HCT116 (cell line): ENCODE data around the gene FMO4. TPM values are rescaled to one million over a fixed set of nuclear protein-coding genes. Genes with fewer than 3 reads are reported as not detected.

Source experiments
- ATAC-seq: fragments of 200-7000 bp; cut with Tn5 transposase; 2 replicates; pipeline ENCODE4 v1.9.1; 2020; ENCODE audit warnings: mild to moderate bottlenecking, moderate library complexity
- BruUV-seq: library from RNA; stranded (reverse); fragments of 400-500 nt; replicated peaks from 2 replicates; lab custom pipeline; 2021; lab: Mats Ljungman, UMichigan
- CTCF ChIA-PET: fragments of 300-600 bp; sonication (Branson Sonifier 250); formaldehyde crosslinking; loops from one replicate; lab custom pipeline; 2021; ENCODE audit warnings: antibody characterized with exemption; lab: Charles Lee
- POLR2A ChIA-PET: fragments of 300-600, 350-600 bp; sonication (Branson Sonifier 250); formaldehyde crosslinking; loops from one replicate; lab custom pipeline; 2021; ENCODE audit warnings: antibody characterized with exemption; lab: Charles Lee
- RAD21 ChIA-PET, 2 experiments: fragments of 300-600 bp; sonication (Branson Sonifier 250); formaldehyde crosslinking; loops; one replicate each; lab custom pipeline; 2023; ENCODE audit warnings: low total read pairs in 2 of 2; ENCODE audit not compliant: uncharacterized antibody in 2 of 2, unreplicated experiment in 2 of 2, low non-redundant PET in 1 of 2; lab: Charles Lee
- DNase-seq: peaks from one replicate; pipeline ENCODE4 v3.0.0-alpha.2; 2010; ENCODE audit warnings: low read depth, low spot score
- H2AFZ ChIP-seq: fragments of 200-600 bp; shearing (Covaris generic), sonication (generic); 2 replicates; pipeline ENCODE4 v1.6.1; 2017; ENCODE audit warnings: low read depth, mixed run types, mixed read lengths, antibody characterized with exemption, low read length; ENCODE audit not compliant: poor library complexity, severe bottlenecking
- H3K27ac ChIP-seq: 2 replicates; pipeline ENCODE4 v1.5.1; 2012; ENCODE audit warnings: low read depth, low read length
- H3K27me3 ChIP-seq: fragments of 200-600 bp; sonication (generic); 2 replicates; pipeline ENCODE4 v1.6.1; 2016; ENCODE audit warnings: mixed run types, low read length, mixed read lengths; ENCODE audit not compliant: insufficient read depth
- H3K36me3 ChIP-seq, 2 experiments: fragments of 200-500 bp in 1 of 2; fragments of 200-600 bp in 1 of 2; sonication (Bioruptor generic) in 1 of 2; sonication (generic) in 1 of 2; 2 replicates each; pipeline versions ENCODE4 v1.5.1 to v1.6.1; 2014 to 2016; ENCODE audit warnings: low read length in 2 of 2, inconsistent platforms in 1 of 2, mixed read lengths in 1 of 2, mixed run types in 1 of 2; ENCODE audit not compliant: insufficient read depth in 2 of 2, control insufficient read depth in 1 of 2
- H3K4me1 ChIP-seq, 2 experiments: fragments of 200-600 bp in 1 of 2; sonication (generic) in 1 of 2; 2 replicates each; pipeline versions ENCODE4 v1.5.1 to v1.6.1; 2012 to 2017; ENCODE audit warnings: low read length in 2 of 2, inconsistent platforms in 1 of 2, mild to moderate bottlenecking in 1 of 2, mixed read lengths in 1 of 2, mixed run types in 1 of 2, moderate library complexity in 1 of 2; ENCODE audit not compliant: insufficient read depth in 2 of 2, control insufficient read depth in 1 of 2
- H3K4me2 ChIP-seq: fragments of 200-600 bp; sonication (generic); 2 replicates; pipeline ENCODE4 v1.6.1; 2017; ENCODE audit warnings: mixed run types, low read length, mixed read lengths
- H3K4me3 ChIP-seq, 2 experiments: fragments of 200-600 bp in 1 of 2; sonication (generic) in 1 of 2; replicated peaks in 1 of 2; 2 replicates each; pipeline ENCODE4 v1.5.1; 2011 to 2016; ENCODE audit warnings: low read length in 2 of 2, control low read depth in 1 of 2, low read depth in 1 of 2, mild to moderate bottlenecking in 1 of 2, mixed read lengths in 1 of 2, mixed run types in 1 of 2
- H3K79me2 ChIP-seq: fragments of 200-600 bp; sonication (generic); 2 replicates; pipeline ENCODE4 v1.6.1; 2017; ENCODE audit warnings: mild to moderate bottlenecking, mixed run types, low read length, moderate library complexity, mixed read lengths; ENCODE audit not compliant: insufficient read depth
- H3K9ac ChIP-seq: fragments of 200-600 bp; sonication (generic); 2 replicates; pipeline ENCODE4 v1.6.1; 2016; ENCODE audit warnings: low read length, mixed read lengths
- H3K9me2 ChIP-seq: fragments of 200-600 bp; sonication (generic), shearing (Covaris generic); 2 replicates; pipeline ENCODE4 v1.6.1; 2017; ENCODE audit warnings: mixed run types, mild to moderate bottlenecking, moderate library complexity; ENCODE audit not compliant: insufficient read depth
- H3K9me3 ChIP-seq, 2 experiments: fragments of 200-500 bp in 1 of 2; fragments of 200-600 bp in 1 of 2; sonication (Bioruptor generic) in 1 of 2; sonication (generic) in 1 of 2; 2 replicates each; pipeline ENCODE4 v1.6.1; 2014 to 2017; ENCODE audit warnings: low read length in 2 of 2, mixed read lengths in 2 of 2, inconsistent platforms in 1 of 2, low read depth in 1 of 2, mild to moderate bottlenecking in 1 of 2, mixed run types in 1 of 2, moderate library complexity in 1 of 2; ENCODE audit not compliant: control insufficient read depth in 1 of 2, insufficient read depth in 1 of 2
- H4K20me1 ChIP-seq: fragments of 200-600 bp; sonication (generic), shearing (Covaris generic); 2 replicates; pipeline ENCODE4 v1.6.1; 2017; ENCODE audit warnings: mixed run types, mild to moderate bottlenecking, moderate library complexity; ENCODE audit not compliant: insufficient read depth
- ATF3 ChIP-seq: IDR thresholded peaks from 2 replicates; pipeline ENCODE4 v1.6.1; 2012
- JUND ChIP-seq: IDR thresholded peaks from 2 replicates; pipeline ENCODE4 v1.6.1; 2012
- RAD21 ChIP-seq: IDR thresholded peaks from 2 replicates; pipeline ENCODE4 v1.6.1; 2012; ENCODE audit warnings: low read depth, mild to moderate bottlenecking
- REST ChIP-seq: IDR thresholded peaks from 2 replicates; pipeline ENCODE4 v1.6.1; 2012; ENCODE audit warnings: low read depth
- SP1 ChIP-seq: IDR thresholded peaks from 2 replicates; pipeline ENCODE4 v1.6.1; 2012; ENCODE audit warnings: low read depth
- YY1 ChIP-seq: IDR thresholded peaks from 2 replicates; pipeline ENCODE4 v1.6.1; 2011; ENCODE audit warnings: low read length, low read depth, moderate library complexity, mild to moderate bottlenecking; ENCODE audit not compliant: insufficient replicate concordance; ENCODE audit errors: extremely low read depth
- ZBTB33 ChIP-seq: IDR thresholded peaks from 2 replicates; pipeline ENCODE4 v1.6.1; 2011; ENCODE audit warnings: mild to moderate bottlenecking, low read length, moderate library complexity; ENCODE audit not compliant: insufficient replicate concordance; ENCODE audit errors: extremely low read depth
- ZNF274 ChIP-seq: fragments of 200-500 bp; sonication (Bioruptor generic); IDR thresholded peaks from 2 replicates; pipeline ENCODE4 v1.6.1; 2014; ENCODE audit warnings: mild to moderate bottlenecking, low read depth, low read length, inconsistent platforms
- intact Hi-C: fragments of 100-400 bp; cut with micrococcal nuclease; formaldehyde crosslinking; loops from 2 replicates; pipeline ENCODE4 v1.10.0; 2022
- total RNA-seq: library from RNA; stranded (reverse); gene quantifications from one replicate; pipeline ENCODE4 v1.2.1, GENCODE V29; 2021; ENCODE audit not compliant: unreplicated experiment

The FMO4 gene
- total RNA-seq, 1 experiment from 2014 or later: 1.4 TPM

- Histone ChIP-seq H4K20me1 (no peaks in the 10 kb centered on the region), H2AFZ (no peak overlapping the region), H3K9ac (no peak overlapping the region), H3K4me2 (no peak overlapping the region), H3K36me3 (no peaks in the 10 kb centered on the region), H3K4me3 (no peak overlapping the region), H3K4me1 (no peaks in the 10 kb centered on the region), H3K9me3 (no peaks in the 10 kb centered on the region), H3K79me2 (no peaks in the 10 kb centered on the region), H3K27me3 (no peaks in the 10 kb centered on the region), H3K27ac (no peak overlapping the region), H3K9me2 (no peaks in the 10 kb centered on the region)
- RAD21 ChIA-PET: no interaction called here
- no peak for DNase-seq
- ATAC-seq: no peak
- intact Hi-C loops: no loop called here
- POLR2A ChIA-PET: no interaction called here
- CTCF ChIA-PET: interaction anchor here (1.4 kb wide), 1 partner anchor 36 kb away, joined by 5 read pairs; the partner anchor contains the start of gene FMO4
- TF ChIP-seq RAD21 (no peak), ATF3 (no peak), YY1 (no peak), REST (no peak), ZBTB33 (no peak), SP1 (no peak), JUND (no peak), ZNF274 (no peak)
- no TSS peak for BruUV-seq
Measured at GRCh38 chr1:171277534-171277933, 36.4 kb upstream of the FMO4 start.
